ENCODE measurements around the gene ATP8A1. TPM values are rescaled to one million over a fixed set of nuclear protein-coding genes. Genes with fewer than 3 reads are reported as not detected.

Gene ATP8A1
- total RNA-seq, 2 experiments from 2014 or later: 27.6 to 32.0 TPM

GRCh38 chr4:42615131-42615763 is 41.7 kb downstream of the ATP8A1 start:
- intact Hi-C loops (cut with micrococcal nuclease): no loop called here
- CTCF ChIA-PET: no interaction called here
- Mint-ChIP-seq H3K4me1 (ENCODE audit: low read depth) (no peaks in the 10 kb centered on the region), H3K27me3 (ENCODE audit: low read depth) (no peaks in the 10 kb centered on the region), H3K27ac (no peak overlapping the region), H3K4me3 (no peak overlapping the region), H3K9me3 (no peaks in the 10 kb centered on the region), H3K36me3 (ENCODE audit: low read depth) (peaks cover 39% of the 10 kb centered on the region)
- no peak for DNase-seq

- Mint-ChIP-seq H3K4me1 (ENCODE audit: low read depth) (peaks cover 11% of the 10 kb centered on the region), H3K36me3 (ENCODE audit: low read depth) (peaks cover 39% of the 10 kb centered on the region), H3K27me3 (ENCODE audit: low read depth) (no peaks in the 10 kb centered on the region), H3K4me3 (no peak overlapping the region), H3K9me3 (no peaks in the 10 kb centered on the region), H3K27ac (no peak overlapping the region)
- CTCF ChIA-PET: no interaction called here
- intact Hi-C loops (cut with micrococcal nuclease): no loop called here
- DNase-seq: no peak
Observed at GRCh38 chr4:42612898-42613297, 44.0 kb downstream of the ATP8A1 start.

GRCh38 chr4:42610941-42611340 is 46.0 kb downstream of the ATP8A1 start:
- no peaks in the 10 kb centered on the region for H3K9me3 Mint-ChIP-seq
- DNase-seq: no peak
- no peaks in the 10 kb centered on the region for H3K27me3 Mint-ChIP-seq (ENCODE audit: low read depth)
- H3K4me1 Mint-ChIP-seq (ENCODE audit: low read depth): peaks cover 11% of the 10 kb centered on the region
- peaks cover 31% of the 10 kb centered on the region for H3K36me3 Mint-ChIP-seq (ENCODE audit: low read depth)
- no peak overlapping the region for H3K4me3 Mint-ChIP-seq
- H3K27ac Mint-ChIP-seq: no peak overlapping the region
- intact Hi-C loops (cut with micrococcal nuclease): no loop called here
- CTCF ChIA-PET: interaction anchor here (0.5 to 0.8 kb wide), 2 partner anchors 10 to 20 kb away, joined by 3 read pairs; no protein-coding TSS in a partner anchor

- Mint-ChIP-seq H3K4me1 (ENCODE audit: low read depth) (peaks cover 11% of the 10 kb centered on the region), H3K27me3 (ENCODE audit: low read depth) (no peaks in the 10 kb centered on the region), H3K27ac (no peak overlapping the region), H3K4me3 (no peak overlapping the region), H3K36me3 (ENCODE audit: low read depth) (peaks cover 34% of the 10 kb centered on the region), H3K9me3 (no peaks in the 10 kb centered on the region)
- no peak for DNase-seq
- intact Hi-C loops (cut with micrococcal nuclease): no loop called here
- CTCF ChIA-PET: interaction anchor here (0.8 kb wide), 1 partner anchor 25 kb away, joined by 4 read pairs; no protein-coding TSS in a partner anchor
Observed at GRCh38 chr4:42609051-42609450, 47.9 kb downstream of the ATP8A1 start.

GRCh38 chr4:42608551-42608950 is 48.4 kb downstream of the ATP8A1 start:
- DNase-seq: no peak
- peaks cover 11% of the 10 kb centered on the region for H3K4me1 Mint-ChIP-seq (ENCODE audit: low read depth)
- peaks cover 34% of the 10 kb centered on the region for H3K36me3 Mint-ChIP-seq (ENCODE audit: low read depth)
- no peaks in the 10 kb centered on the region for H3K27me3 Mint-ChIP-seq (ENCODE audit: low read depth)
- H3K27ac Mint-ChIP-seq: no peak overlapping the region
- intact Hi-C loops (cut with micrococcal nuclease): no loop called here
- CTCF ChIA-PET: interaction anchor here (0.8 kb wide), 1 partner anchor 26 kb away, joined by 4 read pairs; no protein-coding TSS in a partner anchor
- H3K4me3 Mint-ChIP-seq: no peak overlapping the region
- H3K9me3 Mint-ChIP-seq: no peaks in the 10 kb centered on the region

GRCh38 chr4:42607011-42607726 is 49.7 kb downstream of the ATP8A1 start:
- Mint-ChIP-seq H3K27ac (no peak overlapping the region), H3K4me3 (no peak overlapping the region), H3K36me3 (ENCODE audit: low read depth) (peaks cover 30% of the 10 kb centered on the region), H3K4me1 (ENCODE audit: low read depth) (peaks cover 11% of the 10 kb centered on the region), H3K27me3 (ENCODE audit: low read depth) (no peaks in the 10 kb centered on the region), H3K9me3 (no peaks in the 10 kb centered on the region)
- intact Hi-C loops (cut with micrococcal nuclease): no loop called here
- CTCF ChIA-PET: no interaction called here
- DNase-seq: no peak

GRCh38 chr4:42605264-42605663 is 51.6 kb downstream of the ATP8A1 start:
- Mint-ChIP-seq H3K4me1 (ENCODE audit: low read depth) (peaks cover 11% of the 10 kb centered on the region), H3K27me3 (ENCODE audit: low read depth) (no peaks in the 10 kb centered on the region), H3K9me3 (no peaks in the 10 kb centered on the region), H3K4me3 (no peak overlapping the region), H3K36me3 (ENCODE audit: low read depth) (peaks cover 24% of the 10 kb centered on the region), H3K27ac (no peak overlapping the region)
- intact Hi-C loops (cut with micrococcal nuclease): no loop called here
- DNase-seq: no peak
- CTCF ChIA-PET: no interaction called here

GRCh38 chr4:42603862-42604261 is 53.0 kb downstream of the ATP8A1 start:
- Mint-ChIP-seq H3K36me3 (ENCODE audit: low read depth) (peaks cover 14% of the 10 kb centered on the region), H3K9me3 (no peaks in the 10 kb centered on the region), H3K4me1 (ENCODE audit: low read depth) (peaks cover 1% of the 10 kb centered on the region), H3K4me3 (no peak overlapping the region), H3K27ac (no peak overlapping the region), H3K27me3 (ENCODE audit: low read depth) (no peaks in the 10 kb centered on the region)
- intact Hi-C loops (cut with micrococcal nuclease): no loop called here
- CTCF ChIA-PET: no interaction called here
- DNase-seq: no peak

GRCh38 chr4:42600578-42600977 is 56.3 kb downstream of the ATP8A1 start:
- Mint-ChIP-seq H3K27me3 (ENCODE audit: low read depth) (no peaks in the 10 kb centered on the region), H3K36me3 (ENCODE audit: low read depth) (peaks cover 10% of the 10 kb centered on the region), H3K27ac (no peak overlapping the region), H3K9me3 (no peaks in the 10 kb centered on the region), H3K4me1 (ENCODE audit: low read depth) (no peaks in the 10 kb centered on the region), H3K4me3 (no peak overlapping the region)
- CTCF ChIA-PET: no interaction called here
- no peak for DNase-seq
- intact Hi-C loops (cut with micrococcal nuclease): no loop called here

- H3K27me3 Mint-ChIP-seq (ENCODE audit: low read depth): no peaks in the 10 kb centered on the region
- no peaks in the 10 kb centered on the region for H3K4me1 Mint-ChIP-seq (ENCODE audit: low read depth)
- CTCF ChIA-PET: no interaction called here
- DNase-seq: no peak
- no peaks in the 10 kb centered on the region for H3K9me3 Mint-ChIP-seq
- no peak overlapping the region for H3K27ac Mint-ChIP-seq
- intact Hi-C loops (cut with micrococcal nuclease): no loop called here
- H3K4me3 Mint-ChIP-seq: no peak overlapping the region
- H3K36me3 Mint-ChIP-seq (ENCODE audit: low read depth): peaks cover 2% of the 10 kb centered on the region
Observed at GRCh38 chr4:42596918-42597317, 60.0 kb downstream of the ATP8A1 start.

GRCh38 chr4:42594888-42595287 is 62.0 kb downstream of the ATP8A1 start:
- H3K9me3 Mint-ChIP-seq: no peaks in the 10 kb centered on the region
- no peak for DNase-seq
- no peaks in the 10 kb centered on the region for H3K4me1 Mint-ChIP-seq (ENCODE audit: low read depth)
- H3K27ac Mint-ChIP-seq: no peak overlapping the region
- H3K4me3 Mint-ChIP-seq: no peak overlapping the region
- H3K36me3 Mint-ChIP-seq (ENCODE audit: low read depth): peaks cover 4% of the 10 kb centered on the region
- CTCF ChIA-PET: no interaction called here
- intact Hi-C loops (cut with micrococcal nuclease): no loop called here
- no peaks in the 10 kb centered on the region for H3K27me3 Mint-ChIP-seq (ENCODE audit: low read depth)

GRCh38 chr4:42588909-42589308 is 68.0 kb downstream of the ATP8A1 start:
- H3K27ac Mint-ChIP-seq: no peak overlapping the region
- H3K4me1 Mint-ChIP-seq (ENCODE audit: low read depth): no peaks in the 10 kb centered on the region
- no peaks in the 10 kb centered on the region for H3K27me3 Mint-ChIP-seq (ENCODE audit: low read depth)
- H3K4me3 Mint-ChIP-seq: no peak overlapping the region
- peaks cover 22% of the 10 kb centered on the region for H3K36me3 Mint-ChIP-seq (ENCODE audit: low read depth)
- CTCF ChIA-PET: interaction anchor here (1.3 kb wide), 1 partner anchor 20 kb away, joined by 3 read pairs; no protein-coding TSS in a partner anchor
- intact Hi-C loops (cut with micrococcal nuclease): no loop called here
- H3K9me3 Mint-ChIP-seq: no peaks in the 10 kb centered on the region
- no peak for DNase-seq

- H3K9me3 Mint-ChIP-seq: no peaks in the 10 kb centered on the region
- no peaks in the 10 kb centered on the region for H3K27me3 Mint-ChIP-seq (ENCODE audit: low read depth)
- H3K36me3 Mint-ChIP-seq (ENCODE audit: low read depth): peaks cover 25% of the 10 kb centered on the region
- H3K27ac Mint-ChIP-seq: no peak overlapping the region
- intact Hi-C loops (cut with micrococcal nuclease): no loop called here
- no peak for DNase-seq
- CTCF ChIA-PET: interaction anchor here (0.6 to 1.1 kb wide), 2 partner anchors 67 to 277 kb away, joined by 3 to 4 read pairs; no protein-coding TSS in a partner anchor
- no peaks in the 10 kb centered on the region for H3K4me1 Mint-ChIP-seq (ENCODE audit: low read depth)
- no peak overlapping the region for H3K4me3 Mint-ChIP-seq
Observed at GRCh38 chr4:42586775-42587174, 70.1 kb downstream of the ATP8A1 start.
